ENCODE measurements around the gene TK1. TPM values are rescaled to one million over a fixed set of nuclear protein-coding genes. Genes with fewer than 3 reads are reported as not detected.

TK1 gene
- total RNA-seq, 1 donor from 2014 or later: 2.1 TPM

GRCh38 chr17:78224231-78225087 is 37.6 kb upstream of the TK1 start:
- ATAC-seq: no peak
- DNase-seq: no peak
- intact Hi-C loops (cut with micrococcal nuclease): no loop called here

DNA sequence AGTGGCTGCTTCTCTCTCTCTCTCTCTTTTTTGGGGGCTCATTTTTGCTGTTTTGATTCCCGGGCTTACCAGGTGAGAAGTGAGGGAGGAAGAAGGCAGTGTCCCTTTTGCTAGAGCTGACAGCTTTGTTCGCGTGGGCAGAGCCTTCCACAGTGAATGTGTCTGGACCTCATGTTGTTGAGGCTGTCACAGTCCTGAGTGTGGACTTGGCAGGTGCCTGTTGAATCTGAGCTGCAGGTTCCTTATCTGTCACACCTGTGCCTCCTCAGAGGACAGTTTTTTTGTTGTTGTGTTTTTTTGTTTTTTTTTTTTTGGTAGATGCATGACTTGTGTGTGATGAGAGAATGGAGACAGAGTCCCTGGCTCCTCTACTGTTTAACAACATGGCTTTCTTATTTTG is 36.9 kb upstream of the TK1 start:
- ATAC-seq: no peak
- intact Hi-C loops (cut with micrococcal nuclease): no loop called here
- DNase-seq: no peak

GRCh38 chr17:78223061-78223460 is 36.2 kb upstream of the TK1 start:
- DNase-seq (no peak), ATAC-seq (no peak)
- intact Hi-C loops (cut with micrococcal nuclease): no loop called here

DNA sequence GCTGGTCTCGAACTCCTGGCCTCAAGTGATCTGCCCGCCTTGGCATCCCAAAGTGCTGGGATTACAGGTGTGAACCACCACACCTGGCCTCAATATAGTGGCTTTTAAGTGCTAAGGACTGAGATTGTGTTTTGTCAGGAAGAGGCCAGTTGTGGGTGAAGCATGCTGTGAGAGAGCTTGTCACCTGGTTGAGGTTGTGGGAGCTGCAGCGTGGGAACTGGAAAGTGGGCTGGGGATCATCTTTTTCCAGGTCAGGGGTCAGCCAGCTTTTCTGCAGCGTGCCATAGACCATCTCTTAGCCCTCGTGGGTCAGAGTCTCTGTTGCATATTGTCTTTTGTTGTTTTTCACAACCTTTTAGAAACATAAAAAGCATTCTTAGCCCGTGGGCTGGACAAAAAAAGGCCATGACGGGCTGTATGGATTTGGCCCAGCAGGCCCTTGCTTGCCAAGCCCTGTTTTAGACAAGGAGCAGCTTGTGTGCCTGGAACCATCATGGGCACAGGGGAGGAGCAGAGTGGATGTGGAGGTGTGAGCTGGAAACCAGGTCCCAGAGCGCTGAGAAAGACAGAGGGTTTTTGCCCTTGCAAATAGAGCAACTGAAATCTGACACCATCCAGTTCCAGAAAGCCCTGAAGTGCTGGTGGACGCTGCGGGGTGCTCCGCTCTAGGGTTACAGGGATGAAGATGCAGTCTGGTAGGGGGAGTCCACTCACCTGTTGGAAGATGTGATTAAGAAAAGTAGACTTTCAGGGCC is 32.7 kb upstream of the TK1 start:
- intact Hi-C loops (cut with micrococcal nuclease): no loop called here
- no peak for ATAC-seq
- DNase-seq: no peak

DNA sequence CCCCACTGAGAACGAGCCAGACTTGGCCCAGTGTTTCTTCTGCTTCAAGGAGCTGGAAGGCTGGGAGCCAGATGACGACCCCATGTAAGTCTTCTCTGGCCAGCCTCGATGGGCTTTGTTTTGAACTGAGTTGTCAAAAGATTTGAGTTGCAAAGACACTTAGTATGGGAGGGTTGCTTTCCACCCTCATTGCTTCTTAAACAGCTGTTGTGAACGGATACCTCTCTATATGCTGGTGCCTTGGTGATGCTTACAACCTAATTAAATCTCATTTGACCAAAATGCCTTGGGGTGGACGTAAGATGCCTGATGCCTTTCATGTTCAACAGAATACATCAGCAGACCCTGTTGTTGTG is 27.8 kb upstream of the TK1 start:
- no peak for ATAC-seq
- DNase-seq: no peak
- intact Hi-C loops (cut with micrococcal nuclease): no loop called here

DNA sequence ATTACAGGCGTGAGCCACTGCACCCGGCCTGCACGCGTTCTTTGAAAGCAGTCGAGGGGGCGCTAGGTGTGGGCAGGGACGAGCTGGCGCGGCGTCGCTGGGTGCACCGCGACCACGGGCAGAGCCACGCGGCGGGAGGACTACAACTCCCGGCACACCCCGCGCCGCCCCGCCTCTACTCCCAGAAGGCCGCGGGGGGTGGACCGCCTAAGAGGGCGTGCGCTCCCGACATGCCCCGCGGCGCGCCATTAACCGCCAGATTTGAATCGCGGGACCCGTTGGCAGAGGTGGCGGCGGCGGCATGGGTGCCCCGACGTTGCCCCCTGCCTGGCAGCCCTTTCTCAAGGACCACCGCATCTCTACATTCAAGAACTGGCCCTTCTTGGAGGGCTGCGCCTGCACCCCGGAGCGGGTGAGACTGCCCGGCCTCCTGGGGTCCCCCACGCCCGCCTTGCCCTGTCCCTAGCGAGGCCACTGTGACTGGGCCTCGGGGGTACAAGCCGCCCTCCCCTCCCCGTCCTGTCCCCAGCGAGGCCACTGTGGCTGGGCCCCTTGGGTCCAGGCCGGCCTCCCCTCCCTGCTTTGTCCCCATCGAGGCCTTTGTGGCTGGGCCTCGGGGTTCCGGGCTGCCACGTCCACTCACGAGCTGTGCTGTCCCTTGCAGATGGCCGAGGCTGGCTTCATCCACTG is 27.3 kb upstream of the TK1 start, which contains the start of gene BIRC5:
Gene BIRC5, plus strand, starts transcription at position 238 of the 690 bp plus-strand sequence. Its CDS starts 64 bp downstream, at position 302.
- DNase-seq: peak; percentile 95
- ATAC-seq: peak; percentile 99
- intact Hi-C loops (cut with micrococcal nuclease): no loop called here

DNA sequence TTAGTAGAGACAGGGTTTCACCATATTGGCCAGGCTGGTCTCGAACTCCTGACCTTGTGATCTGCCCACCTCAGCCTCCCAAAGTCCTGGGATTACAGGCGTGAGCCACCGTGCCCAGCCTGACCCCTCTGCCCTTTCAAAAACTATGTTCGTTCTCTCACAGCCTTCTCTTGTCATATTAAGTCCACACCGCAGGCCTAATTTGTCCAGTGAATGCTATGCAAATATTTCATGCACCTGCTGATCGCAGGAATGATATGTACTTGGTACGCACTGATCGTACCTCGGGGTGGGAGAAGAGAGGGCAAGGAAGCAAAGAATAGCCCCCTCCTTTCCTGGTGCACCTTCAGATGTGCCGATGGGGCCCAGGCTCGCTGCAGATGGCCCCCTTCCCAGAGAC is 24.2 kb upstream of the TK1 start:
- intact Hi-C loops (cut with micrococcal nuclease): no loop called here
- ATAC-seq: no peak
- no peak for DNase-seq

- no peak for ATAC-seq
- no peak for DNase-seq
- intact Hi-C loops (cut with micrococcal nuclease): no loop called here
These were observed 23.3 kb upstream of the TK1 start for GRCh38 chr17:78210111-78210510.

DNA sequence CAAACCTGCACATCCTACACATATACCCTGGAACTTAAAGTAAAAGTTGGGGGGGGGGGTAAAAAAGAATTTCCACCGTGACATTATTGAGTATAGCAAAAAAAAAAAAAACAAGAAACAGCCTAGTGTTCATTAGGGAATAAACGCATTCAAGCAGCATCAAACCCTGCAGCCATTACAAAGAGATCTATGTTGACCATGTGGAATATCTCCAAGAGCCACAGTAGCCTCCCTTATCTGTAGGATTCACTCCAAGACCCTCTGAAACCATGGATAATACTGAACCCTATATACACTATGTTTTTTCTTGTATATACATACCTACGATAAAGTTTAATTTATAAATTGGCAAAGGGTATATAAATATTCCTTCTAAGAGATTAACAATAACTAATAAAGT is 21.6 kb upstream of the TK1 start:
- DNase-seq (no peak), ATAC-seq (no peak)
- intact Hi-C loops (cut with micrococcal nuclease): no loop called here

DNA sequence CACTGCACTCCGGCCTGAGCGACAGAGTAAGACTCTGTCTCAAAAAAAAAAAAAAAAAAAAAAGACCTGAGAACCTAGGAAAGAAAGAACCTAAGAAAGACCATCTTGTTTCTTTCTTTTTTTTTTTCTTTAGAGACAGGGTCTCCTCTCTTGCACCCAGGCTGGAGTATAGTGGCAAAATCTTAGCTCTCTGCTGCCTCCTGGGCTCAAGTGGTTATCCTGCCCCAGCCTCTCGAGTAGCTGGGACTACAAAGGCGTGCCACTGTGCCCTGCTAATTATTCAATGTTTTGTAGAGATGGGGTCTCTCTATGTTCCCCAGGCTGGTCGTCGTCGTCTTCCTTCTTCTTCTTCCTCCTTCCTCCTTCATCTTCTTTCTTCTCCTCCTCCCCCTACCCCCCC is 19.4 kb upstream of the TK1 start:
- ATAC-seq (no peak), DNase-seq (no peak)
- intact Hi-C loops (cut with micrococcal nuclease): no loop called here

- DNase-seq (no peak), ATAC-seq (peak; percentile 12)
- intact Hi-C loops (cut with micrococcal nuclease): no loop called here
These were observed 18.4 kb upstream of the TK1 start for GRCh38 chr17:78205124-78205775.

GRCh38 chr17:78204387-78205123 is 17.7 kb upstream of the TK1 start:
- intact Hi-C loops (cut with micrococcal nuclease): no loop called here
- ATAC-seq: no peak

GRCh38 chr17:78202666-78203065 is 15.8 kb upstream of the TK1 start:
- ATAC-seq (peak; percentile 34), DNase-seq (no peak)
- intact Hi-C loops (cut with micrococcal nuclease): no loop called here

More at GRCh38 chr17:78204387-78205123, 17.7 kb upstream of the TK1 start:
- DNase-seq: no peak

GRCh38 chr17:78200451-78200850 is 13.6 kb upstream of the TK1 start:
- ATAC-seq (no peak), DNase-seq (no peak)
- intact Hi-C loops (cut with micrococcal nuclease): no loop called here

GRCh38 chr17:78197147-78197832 is 10.4 kb upstream of the TK1 start:
- peak; percentile 60 for DNase-seq
- ATAC-seq: peak; percentile 64
- intact Hi-C loops (cut with micrococcal nuclease): no loop called here

DNA sequence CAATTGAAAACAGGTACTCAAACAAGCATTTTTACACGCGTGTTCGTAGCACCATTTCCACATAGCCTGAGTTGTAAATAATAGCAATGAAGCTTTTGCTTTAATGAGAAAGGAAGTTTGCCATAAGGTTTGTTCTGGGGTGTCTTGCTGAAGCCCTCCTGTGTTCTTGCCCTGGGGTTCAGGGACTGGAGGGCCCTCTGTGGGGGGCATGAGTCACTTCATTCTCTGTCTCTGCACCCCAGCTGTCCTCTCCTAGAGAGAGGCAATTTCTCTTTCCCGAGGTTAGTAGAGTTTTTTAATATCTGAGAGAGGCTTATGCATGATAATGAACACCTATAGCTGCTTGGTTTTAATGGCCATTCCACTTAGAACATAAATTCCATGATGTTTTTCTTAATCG is 9.9 kb upstream of the TK1 start:
- intact Hi-C loops (cut with micrococcal nuclease): no loop called here
- ATAC-seq (no peak), DNase-seq (no peak)

DNA sequence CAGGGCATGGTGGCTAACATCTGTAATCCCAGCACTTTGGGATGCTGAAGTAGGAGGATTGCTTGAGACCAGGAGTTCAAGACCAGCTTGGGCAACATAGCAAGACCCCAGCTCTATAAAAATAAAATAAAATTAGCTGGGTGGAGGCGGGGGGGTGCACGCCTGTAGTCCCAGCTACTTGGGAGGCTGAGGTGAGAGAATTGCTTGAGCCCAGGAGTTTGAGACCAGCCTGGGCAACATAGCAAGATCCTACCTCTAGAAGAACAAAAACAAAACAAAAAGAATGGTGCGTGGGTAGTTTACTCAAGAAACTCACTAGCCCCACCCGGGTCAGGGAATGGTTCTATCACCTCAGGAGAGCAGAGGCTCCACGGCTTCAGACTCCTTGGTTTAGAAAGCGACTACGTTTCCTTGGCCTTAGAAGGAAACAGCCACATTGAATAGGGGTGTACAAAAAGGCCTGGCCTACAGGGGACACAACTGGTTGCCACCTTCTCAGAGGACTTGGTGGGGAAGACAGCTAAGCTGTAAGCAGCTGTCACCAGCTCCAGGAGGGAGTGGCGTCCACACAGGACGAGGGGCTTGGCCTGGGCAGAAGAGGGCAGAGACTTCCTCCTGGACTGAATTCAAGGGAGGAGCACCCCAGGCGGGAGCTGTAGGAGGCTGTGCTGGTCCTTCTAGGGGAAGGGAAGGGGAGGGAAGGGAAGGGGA is 716 bp downstream of the TK1 start:
- intact Hi-C loops (cut with micrococcal nuclease): no loop called here
- DNase-seq (no peak), ATAC-seq (peak; percentile 46)

- no peak for ATAC-seq
- intact Hi-C loops (cut with micrococcal nuclease): no loop called here
These were observed 2.0 kb downstream of the TK1 start for GRCh38 chr17:78184868-78185267.

More at GRCh38 chr17:78184868-78185267, 2.0 kb downstream of the TK1 start:
- no peak for DNase-seq
